GM21717 (cell line): Measurements from ENCODE around the gene ANKS3.
A peak's percentile ranks its signal among the peaks of the same experiment; 100 is the strongest.

Source experiments
- ATAC-seq: cut with Tn5 transposase; IDR thresholded peaks from one replicate; pipeline ENCODE4 v1.9.1; 2021; ENCODE audit warnings: mild to moderate bottlenecking, moderate library complexity; ENCODE audit not compliant: unreplicated experiment

The ANKS3 gene

DNA sequence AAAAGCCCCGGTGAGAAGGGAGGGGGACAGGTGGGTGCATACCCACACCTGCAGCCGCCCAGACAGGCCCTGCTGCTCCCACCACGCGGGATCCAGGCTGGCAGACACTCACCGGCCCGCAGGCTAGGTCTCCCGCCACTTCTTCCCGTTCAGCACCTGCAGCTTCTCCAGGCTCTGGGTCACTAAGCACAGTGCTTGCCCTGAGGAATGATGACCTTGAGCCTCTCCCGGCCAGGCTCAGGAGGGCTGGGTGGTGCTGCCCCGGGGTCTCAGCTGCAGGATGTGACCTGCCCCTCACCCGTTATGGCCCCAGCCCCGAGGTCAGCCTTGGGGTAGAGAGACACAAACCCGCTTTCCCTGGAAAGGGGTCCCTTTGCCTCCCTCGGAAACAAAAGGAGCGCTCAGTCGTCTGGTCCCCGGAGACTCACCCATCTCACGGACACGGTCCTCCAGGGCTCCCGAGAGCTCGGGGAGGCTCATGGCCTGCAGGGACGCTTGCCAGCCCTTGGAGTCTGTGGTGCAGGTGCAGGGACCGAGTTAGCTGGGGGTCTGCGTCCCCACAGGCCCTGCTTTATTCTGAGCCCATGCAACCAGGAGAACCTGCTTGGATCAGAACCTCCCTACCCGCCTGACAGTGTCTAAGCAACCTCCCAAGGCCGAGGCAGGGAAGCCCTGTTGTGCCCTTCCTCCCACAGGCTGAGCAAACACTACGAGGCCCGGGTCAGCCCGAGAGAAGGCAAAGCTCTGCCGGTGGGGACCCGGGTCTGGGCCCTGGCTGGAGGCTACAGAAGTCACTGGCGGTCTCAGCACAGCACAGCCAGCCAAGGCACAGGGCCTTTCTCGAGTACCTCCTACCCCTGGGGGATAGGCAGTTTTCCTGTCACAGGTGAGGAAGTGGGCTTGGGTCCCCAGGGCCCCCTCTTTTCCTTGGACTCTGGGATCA lies 36.9 kb downstream of the ANKS3 start:
- no peak for ATAC-seq

- no peak for ATAC-seq
Observed at GRCh38 chr16:4696172-4696904, 37.7 kb downstream of the ANKS3 start.

- ATAC-seq: no peak
Observed at GRCh38 chr16:4695473-4696171, 38.4 kb downstream of the ANKS3 start.

- no peak for ATAC-seq
Observed at GRCh38 chr16:4694642-4695451, 39.2 kb downstream of the ANKS3 start.

- ATAC-seq: no peak
Observed at GRCh38 chr16:4693956-4694641, 40.0 kb downstream of the ANKS3 start.

DNA sequence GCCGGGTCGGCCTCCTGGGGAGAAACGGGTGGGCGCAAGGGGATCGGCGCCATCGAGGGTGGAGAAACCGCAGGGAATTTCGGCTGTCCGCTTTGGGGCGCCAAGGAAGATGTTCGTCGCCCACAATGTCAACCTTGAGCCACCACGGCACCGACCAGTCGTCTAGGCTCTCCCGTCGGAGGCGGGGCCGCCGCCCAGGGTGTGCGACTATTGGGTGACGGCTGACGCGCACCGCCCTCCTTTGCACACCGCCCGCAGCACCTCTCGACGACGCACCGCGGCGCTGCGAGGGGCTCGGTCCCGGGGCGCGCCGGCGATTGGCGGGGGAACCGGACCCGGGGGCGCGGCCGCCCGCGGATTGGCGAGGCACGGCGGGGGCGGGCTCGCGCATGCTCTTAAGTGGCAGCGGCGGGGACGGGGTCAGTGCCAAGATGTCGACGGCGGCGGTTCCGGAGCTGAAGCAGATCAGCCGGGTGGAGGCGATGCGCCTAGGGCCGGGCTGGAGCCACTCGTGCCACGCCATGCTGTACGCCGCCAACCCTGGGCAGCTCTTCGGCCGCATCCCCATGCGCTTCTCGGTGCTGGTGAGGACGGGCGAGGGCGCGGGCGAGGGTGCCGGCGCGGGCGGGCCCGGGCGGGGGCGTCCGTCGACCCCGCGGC lies 40.6 kb downstream of the ANKS3 start, which contains the start of gene NUDT16L1:
Gene NUDT16L1 (plus strand): TSS at position 267 of the 660 bp plus-strand sequence. CDS start 165 bp downstream, at position 432.
- ATAC-seq: peak; percentile 92

DNA sequence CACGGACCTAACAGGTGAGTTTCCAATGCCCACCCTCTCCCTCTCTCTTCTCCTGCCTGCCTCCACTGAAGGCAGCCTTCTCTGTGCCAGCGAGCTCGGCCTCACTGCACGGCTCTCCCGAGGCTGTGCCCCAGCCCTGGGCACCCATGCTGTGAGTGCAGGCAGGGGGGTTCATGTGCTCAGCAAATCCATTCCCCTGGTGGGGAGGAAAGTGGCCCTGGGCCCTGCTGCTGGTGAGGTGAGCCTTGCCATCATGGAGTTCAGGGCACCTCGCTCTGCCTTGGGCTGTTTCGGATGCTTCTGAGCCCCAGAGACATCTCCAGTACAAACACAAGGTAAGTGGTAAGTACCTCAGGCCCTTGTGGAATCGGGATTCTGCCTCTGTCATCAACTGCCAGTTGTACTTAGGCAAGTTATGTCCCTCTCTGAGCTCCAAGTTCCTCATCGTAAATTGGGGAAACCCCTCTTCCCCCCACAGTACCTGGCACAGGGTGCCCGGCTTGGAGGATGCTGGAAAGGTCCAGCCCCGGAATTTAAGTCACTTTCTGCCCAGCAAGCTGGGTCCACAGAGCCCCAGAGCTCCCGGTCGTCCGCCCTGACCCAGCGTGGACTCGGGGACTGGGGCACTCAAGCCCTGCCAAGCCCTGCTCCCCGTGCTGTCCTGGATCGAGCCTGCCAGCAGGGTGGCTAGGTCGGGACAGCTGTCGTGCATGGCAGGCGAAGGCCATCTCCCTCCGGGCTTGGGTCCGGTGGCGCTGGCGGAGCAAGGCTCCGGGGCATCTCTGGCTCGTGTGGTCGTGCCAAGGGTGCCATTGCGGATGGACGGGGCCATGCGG lies 41.4 kb downstream of the ANKS3 start:
- ATAC-seq: peak; percentile 14

DNA sequence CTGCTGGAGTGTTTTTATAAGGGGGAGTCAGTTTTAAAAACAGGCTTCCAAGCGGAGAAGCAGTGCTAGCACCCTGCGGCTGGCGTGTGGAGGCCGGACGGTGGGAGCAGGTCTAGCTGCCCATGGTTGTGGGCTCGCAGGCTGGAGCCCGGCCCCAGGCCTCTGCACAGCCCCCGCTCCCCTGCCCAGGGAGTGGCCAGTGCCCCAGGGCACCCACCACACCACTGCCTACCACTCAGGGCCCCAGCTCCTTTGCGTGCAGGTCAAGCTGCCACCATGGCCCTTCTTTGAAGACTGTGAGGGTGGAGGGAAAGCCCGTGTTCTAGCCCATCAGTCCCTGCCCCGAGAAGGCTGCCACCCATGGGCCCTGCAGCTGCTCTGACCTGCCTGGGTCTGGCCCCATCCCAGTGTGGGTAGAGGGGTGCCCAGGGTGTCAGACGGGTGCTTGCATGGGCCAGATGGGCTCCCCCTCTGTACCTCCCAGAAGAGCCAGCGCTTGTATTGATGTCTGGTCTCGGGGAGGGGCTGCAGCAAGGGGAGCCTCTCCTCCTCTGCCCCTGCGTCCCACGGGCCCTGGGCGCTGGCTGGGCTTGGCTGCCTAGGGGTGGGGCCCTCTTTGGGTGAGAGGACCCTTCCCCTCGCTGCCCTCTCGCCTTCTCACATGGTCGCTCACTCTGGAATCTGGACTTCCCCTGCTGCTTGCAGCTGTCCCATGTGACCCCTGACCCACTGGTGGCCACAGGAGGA lies 42.2 kb downstream of the ANKS3 start:
- no peak for ATAC-seq

GRCh38 chr16:4690946-4691665 lies 43.0 kb downstream of the ANKS3 start:
- ATAC-seq: no peak

- no peak for ATAC-seq
Observed at GRCh38 chr16:4689864-4690704, 44.0 kb downstream of the ANKS3 start.

GRCh38 chr16:4689091-4689671 lies 44.9 kb downstream of the ANKS3 start:
- ATAC-seq: no peak

GRCh38 chr16:4688674-4689045 lies 45.4 kb downstream of the ANKS3 start:
- no peak for ATAC-seq

DNA sequence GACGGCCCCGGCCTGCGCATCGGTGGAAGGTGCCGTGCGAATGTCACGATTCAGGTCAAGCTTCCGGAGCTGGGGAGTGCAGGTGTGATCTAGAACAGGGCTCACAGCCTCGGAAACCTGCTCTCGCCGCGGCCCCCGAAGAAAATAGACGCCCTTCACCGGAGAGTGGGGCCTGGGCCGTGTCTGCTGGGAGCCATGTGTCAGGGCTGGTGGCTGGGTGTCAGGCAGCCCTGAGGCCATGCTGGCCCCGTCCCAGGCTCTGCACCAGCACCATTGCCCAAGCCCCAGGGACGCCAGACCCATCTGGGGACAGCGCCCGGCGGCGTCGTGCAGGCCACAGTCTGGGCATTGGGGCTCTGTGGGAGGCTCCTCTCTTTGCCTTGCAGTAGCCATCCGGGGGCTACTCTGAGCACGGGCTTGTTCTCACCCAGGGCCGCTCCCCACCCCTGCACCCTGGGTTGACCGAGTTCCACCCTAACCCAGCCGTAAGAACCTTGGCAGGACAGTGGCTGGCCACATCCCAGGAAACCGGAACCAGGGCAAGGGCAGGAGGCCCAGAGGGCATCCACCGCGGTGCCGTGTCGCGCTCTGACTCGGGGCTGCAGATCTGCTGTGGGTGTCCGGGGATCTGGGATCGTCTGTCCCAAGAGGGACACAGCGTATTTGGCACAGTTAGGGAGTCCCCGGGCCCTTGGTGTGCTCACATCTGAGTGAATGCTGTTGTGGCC lies 46.0 kb downstream of the ANKS3 start:
- ATAC-seq: no peak

GRCh38 chr16:4687416-4687815 lies 46.7 kb downstream of the ANKS3 start:
- ATAC-seq: no peak

DNA sequence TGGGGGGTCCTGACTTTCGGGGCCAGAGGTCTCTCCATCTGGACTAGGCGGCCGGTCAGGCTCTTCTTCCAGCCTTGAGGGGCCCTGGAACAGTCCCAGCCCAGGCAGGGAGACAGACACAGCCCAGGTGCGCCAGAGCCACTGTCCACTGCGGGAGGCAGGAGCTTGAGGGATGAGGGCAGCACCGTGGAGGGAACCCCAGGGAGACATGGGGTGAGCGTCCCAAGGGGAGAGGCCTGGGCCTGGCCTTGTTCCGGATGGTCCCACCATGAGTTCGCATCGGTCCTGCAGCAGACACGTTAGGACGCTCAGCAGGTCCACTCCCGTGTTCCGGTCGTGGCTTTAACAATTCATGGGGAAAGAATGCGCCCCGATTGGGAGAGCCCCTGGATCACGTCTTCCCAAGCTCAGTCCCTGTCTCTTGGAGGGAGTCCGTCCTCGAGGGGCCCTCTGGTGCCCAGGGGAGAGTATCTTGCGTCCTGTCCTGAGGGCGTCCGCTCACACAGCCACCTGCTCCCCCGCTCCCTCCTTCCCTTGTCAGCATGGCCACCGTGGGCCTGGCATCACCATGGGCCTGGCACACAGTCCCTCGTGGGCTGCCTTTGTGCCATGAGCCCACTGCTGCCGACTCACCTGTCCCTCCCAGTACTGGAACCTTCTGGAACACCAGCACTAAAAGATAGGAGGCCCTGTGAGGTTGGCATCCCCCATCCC lies 47.4 kb downstream of the ANKS3 start:
- no peak for ATAC-seq
